ENCODE measurements around the gene LEMD1. TPM values are rescaled to one million over a fixed set of nuclear protein-coding genes. Genes with fewer than 3 reads are reported as not detected.

The LEMD1 gene
- polyA plus RNA-seq, 1 donor from 2014 or later: 67.6 TPM

DNA sequence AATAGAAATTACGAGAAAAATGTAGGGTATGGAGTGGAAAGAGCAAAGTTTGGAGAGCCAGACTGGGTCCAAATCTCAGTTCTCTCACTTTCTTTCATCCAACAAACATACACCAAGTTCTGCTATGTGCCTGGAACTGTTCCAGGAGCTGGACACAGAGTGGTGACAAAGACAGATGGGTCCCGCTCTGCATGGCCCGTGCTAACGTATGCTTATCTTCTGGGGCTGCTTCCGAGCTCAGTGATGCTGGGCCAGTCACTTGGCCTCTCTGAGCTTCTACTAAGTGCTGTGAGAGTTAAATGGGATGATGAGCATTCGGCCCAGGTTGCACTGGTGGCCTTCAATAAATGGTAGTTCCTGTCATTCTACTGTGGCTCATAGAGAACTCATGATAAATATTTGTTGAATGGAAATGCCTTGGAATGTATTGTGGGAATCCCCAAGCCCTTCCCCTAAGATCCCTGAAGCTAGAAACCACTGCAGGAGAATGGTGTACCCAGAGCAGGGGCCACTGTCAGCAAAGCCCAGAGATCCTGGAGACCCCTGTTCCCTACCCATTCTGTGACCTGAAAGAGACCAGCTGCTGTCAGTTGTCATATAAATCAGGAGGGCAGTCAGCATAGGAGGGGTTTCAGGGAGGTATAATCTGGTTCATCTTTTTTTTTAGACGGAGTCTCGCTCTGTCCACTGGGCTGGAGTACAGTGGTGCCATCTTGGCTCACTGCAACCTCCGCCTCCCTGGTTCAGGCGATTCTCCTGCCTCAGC lies 3.8 kb downstream of the LEMD1 start (continued):
- TF ChIP-seq, protein P1, sequence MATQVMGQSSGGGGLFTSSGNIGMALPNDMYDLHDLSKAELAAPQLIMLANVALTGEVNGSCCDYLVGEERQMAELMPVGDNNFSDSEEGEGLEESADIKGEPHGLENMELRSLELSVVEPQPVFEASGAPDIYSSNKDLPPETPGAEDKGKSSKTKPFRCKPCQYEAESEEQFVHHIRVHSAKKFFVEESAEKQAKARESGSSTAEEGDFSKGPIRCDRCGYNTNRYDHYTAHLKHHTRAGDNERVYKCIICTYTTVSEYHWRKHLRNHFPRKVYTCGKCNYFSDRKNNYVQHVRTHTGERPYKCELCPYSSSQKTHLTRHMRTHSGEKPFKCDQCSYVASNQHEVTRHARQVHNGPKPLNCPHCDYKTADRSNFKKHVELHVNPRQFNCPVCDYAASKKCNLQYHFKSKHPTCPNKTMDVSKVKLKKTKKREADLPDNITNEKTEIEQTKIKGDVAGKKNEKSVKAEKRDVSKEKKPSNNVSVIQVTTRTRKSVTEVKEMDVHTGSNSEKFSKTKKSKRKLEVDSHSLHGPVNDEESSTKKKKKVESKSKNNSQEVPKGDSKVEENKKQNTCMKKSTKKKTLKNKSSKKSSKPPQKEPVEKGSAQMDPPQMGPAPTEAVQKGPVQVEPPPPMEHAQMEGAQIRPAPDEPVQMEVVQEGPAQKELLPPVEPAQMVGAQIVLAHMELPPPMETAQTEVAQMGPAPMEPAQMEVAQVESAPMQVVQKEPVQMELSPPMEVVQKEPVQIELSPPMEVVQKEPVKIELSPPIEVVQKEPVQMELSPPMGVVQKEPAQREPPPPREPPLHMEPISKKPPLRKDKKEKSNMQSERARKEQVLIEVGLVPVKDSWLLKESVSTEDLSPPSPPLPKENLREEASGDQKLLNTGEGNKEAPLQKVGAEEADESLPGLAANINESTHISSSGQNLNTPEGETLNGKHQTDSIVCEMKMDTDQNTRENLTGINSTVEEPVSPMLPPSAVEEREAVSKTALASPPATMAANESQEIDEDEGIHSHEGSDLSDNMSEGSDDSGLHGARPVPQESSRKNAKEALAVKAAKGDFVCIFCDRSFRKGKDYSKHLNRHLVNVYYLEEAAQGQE (IDR thresholded peaks at IDR 0.05; ENCODE audit: borderline replicate concordance): no peak
- no peak for TF ChIP-seq EP300 (conservative IDR thresholded peaks at IDR 0.05; ENCODE audit: poor library complexity, severe bottlenecking)

DNA sequence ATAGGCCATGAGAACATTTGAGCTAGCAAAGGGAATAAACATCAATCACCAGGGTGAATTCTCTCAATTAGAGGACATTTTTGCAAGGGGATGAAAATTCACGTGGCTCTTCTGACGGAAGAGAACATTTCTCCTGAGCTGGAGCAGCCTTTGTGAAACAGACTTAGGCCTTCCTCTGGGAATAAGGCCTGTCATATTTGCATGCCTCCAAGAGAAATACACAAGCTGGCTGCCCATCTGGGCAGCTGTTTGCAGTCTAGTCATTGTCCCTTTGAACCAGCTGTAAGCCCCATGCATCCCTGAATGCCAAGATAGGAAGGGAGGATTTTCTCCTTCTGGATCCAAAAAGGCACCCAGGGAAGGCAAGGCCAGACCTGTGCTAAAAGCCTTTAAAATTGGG lies 5.5 kb downstream of the LEMD1 start:
- Histone ChIP-seq H2AFZ (ENCODE audit: low read depth, low read length) (no peak overlapping the region), H3K27ac (ENCODE audit: low read length) (peak overlapping the region; percentile 66), H3K9ac (ENCODE audit: low read length) (peak overlapping the region; percentile 13), H3F3A (ENCODE audit: insufficient read depth, low read length, poor library complexity, severe bottlenecking) (no peaks in the 10 kb centered on the region), H3K4me3 (ENCODE audit: low read length) (no peak overlapping the region), H3K9me3 (ENCODE audit: low read length) (no peaks in the 10 kb centered on the region), H3K79me2 (replicated peaks; ENCODE audit: insufficient read depth, low read length) (no peaks in the 10 kb centered on the region), H3K9me2 (ENCODE audit: insufficient read depth, low read length) (no peaks in the 10 kb centered on the region), H3K4me2 (ENCODE audit: low read length) (no peak overlapping the region), H4K20me1 (ENCODE audit: insufficient read depth) (no peaks in the 10 kb centered on the region), H3K27me3 (ENCODE audit: insufficient read depth, low read depth, low read length) (no peaks in the 10 kb centered on the region), H3K36me3 (ENCODE audit: insufficient read depth, low read length) (peaks cover 15% of the 10 kb centered on the region)
- TF ChIP-seq EP300 (conservative IDR thresholded peaks at IDR 0.05; ENCODE audit: poor library complexity, severe bottlenecking) (peak; percentile 13), RAD21 (conservative IDR thresholded peaks at IDR 0.05) (no peak), SMC3 (conservative IDR thresholded peaks at IDR 0.05; ENCODE audit: poor library complexity) (no peak)
- TF ChIP-seq, protein P1 (IDR thresholded peaks at IDR 0.05; ENCODE audit: borderline replicate concordance): no peak

GRCh38 chr1:205410581-205411298 lies 11.1 kb downstream of the LEMD1 start:
- Histone ChIP-seq H3K4me2 (ENCODE audit: low read length) (no peak overlapping the region), H3K27me3 (ENCODE audit: insufficient read depth, low read depth, low read length) (no peaks in the 10 kb centered on the region), H3K36me3 (ENCODE audit: insufficient read depth, low read length) (peaks cover 11% of the 10 kb centered on the region), H2AFZ (ENCODE audit: low read depth, low read length) (no peak overlapping the region), H3K4me3 (ENCODE audit: low read length) (no peak overlapping the region), H4K20me1 (ENCODE audit: insufficient read depth) (no peaks in the 10 kb centered on the region), H3F3A (ENCODE audit: insufficient read depth, low read length, poor library complexity, severe bottlenecking) (no peaks in the 10 kb centered on the region), H3K9me3 (ENCODE audit: low read length) (no peaks in the 10 kb centered on the region), H3K79me2 (replicated peaks; ENCODE audit: insufficient read depth, low read length) (no peaks in the 10 kb centered on the region), H3K27ac (ENCODE audit: low read length) (no peak overlapping the region), H3K9ac (ENCODE audit: low read length) (no peak overlapping the region), H3K9me2 (ENCODE audit: insufficient read depth, low read length) (no peaks in the 10 kb centered on the region)
- no peak for TF ChIP-seq EZH2 (IDR thresholded peaks at IDR 0.05; ENCODE audit: borderline replicate concordance, insufficient read depth, low read length, poor library complexity, severe bottlenecking)
- TF ChIP-seq TAF1 (IDR thresholded peaks at IDR 0.05; ENCODE audit: low read depth): no peak
- TF ChIP-seq MXI1 (conservative IDR thresholded peaks at IDR 0.05; ENCODE audit: poor library complexity, severe bottlenecking): no peak
- TF ChIP-seq POLR2AphosphoS5 (IDR thresholded peaks at IDR 0.05): no peak
- no peak for TF ChIP-seq EP300 (conservative IDR thresholded peaks at IDR 0.05; ENCODE audit: poor library complexity, severe bottlenecking)
- TF ChIP-seq, protein P1 (IDR thresholded peaks at IDR 0.05; ENCODE audit: borderline replicate concordance): no peak
- no peak for TF ChIP-seq CTCF (IDR thresholded peaks at IDR 0.05; ENCODE audit: poor library complexity, severe bottlenecking)
- no peak for TF ChIP-seq RAD21 (conservative IDR thresholded peaks at IDR 0.05)
- TF ChIP-seq SMC3 (conservative IDR thresholded peaks at IDR 0.05; ENCODE audit: poor library complexity): no peak
